A673 (cell line): ENCODE results near the gene ODC1.

Experiments
- CTCF ChIP-seq: fragments of 300-800, 200-600 bp; sonication (generic); conservative IDR thresholded peaks from 2 replicates; pipeline ENCODE4 v1.5.1; 2017; ENCODE audit warnings: low read depth, mild to moderate bottlenecking, antibody characterized with exemption, low read length, moderate library complexity, mixed read lengths
- EZH2 ChIP-seq: fragments of 200-600 bp; sonication (generic); IDR thresholded peaks from 2 replicates; pipeline ENCODE4 v1.6.1; 2017; ENCODE audit warnings: borderline replicate concordance, low read depth, mild to moderate bottlenecking, mixed read lengths, antibody characterized with exemption, low read length; ENCODE audit not compliant: poor library complexity, severe bottlenecking

- TF ChIP-seq CTCF = no peak
- TF ChIP-seq EZH2 = no peak
Observed at GRCh38 chr2:10424051-10424450, 24.1 kb downstream of the ODC1 start.
